GM19035 (cell line): ENCODE measurements around the gene FOXD3.

Experiments used
- ATAC-seq: cut with Tn5 transposase; IDR thresholded peaks from one replicate; pipeline ENCODE4 v1.9.1; 2021; ENCODE audit not compliant: unreplicated experiment

Gene FOXD3

DNA sequence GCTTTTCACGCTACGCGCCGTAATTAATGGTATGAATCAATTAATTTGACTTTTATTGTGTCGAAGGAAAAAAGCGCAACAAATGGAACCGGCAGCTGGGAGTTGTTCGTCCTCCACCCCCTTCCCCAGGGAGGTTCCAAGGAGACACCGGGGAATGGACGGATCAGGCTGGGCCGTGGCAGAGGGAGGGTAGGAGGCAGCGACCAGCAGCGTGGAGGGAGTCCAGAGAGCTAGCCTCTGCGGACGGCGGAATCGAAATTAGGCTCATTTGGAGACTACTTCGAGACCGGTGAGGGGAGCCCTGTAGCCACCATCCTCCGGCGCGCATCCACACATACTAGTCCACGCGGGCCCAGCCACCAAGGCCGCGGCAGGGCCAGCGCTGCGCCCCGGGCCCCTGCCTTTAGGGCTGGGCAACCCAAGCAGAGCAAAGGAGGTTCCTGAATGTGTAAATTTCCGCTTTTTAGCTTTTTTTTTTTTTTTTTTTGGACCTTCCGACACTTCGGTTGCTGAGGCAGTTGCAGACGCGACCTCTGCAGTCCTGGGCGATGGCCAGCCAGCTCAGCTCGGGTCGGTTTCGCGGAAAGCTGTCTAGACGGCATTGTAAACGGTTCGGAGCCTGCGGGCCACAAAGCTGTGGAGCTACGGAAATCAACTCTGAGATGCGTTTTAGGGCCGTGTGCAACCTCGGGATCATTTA lies 2.2 kb upstream of the FOXD3 start:
- ATAC-seq, result no peak

DNA sequence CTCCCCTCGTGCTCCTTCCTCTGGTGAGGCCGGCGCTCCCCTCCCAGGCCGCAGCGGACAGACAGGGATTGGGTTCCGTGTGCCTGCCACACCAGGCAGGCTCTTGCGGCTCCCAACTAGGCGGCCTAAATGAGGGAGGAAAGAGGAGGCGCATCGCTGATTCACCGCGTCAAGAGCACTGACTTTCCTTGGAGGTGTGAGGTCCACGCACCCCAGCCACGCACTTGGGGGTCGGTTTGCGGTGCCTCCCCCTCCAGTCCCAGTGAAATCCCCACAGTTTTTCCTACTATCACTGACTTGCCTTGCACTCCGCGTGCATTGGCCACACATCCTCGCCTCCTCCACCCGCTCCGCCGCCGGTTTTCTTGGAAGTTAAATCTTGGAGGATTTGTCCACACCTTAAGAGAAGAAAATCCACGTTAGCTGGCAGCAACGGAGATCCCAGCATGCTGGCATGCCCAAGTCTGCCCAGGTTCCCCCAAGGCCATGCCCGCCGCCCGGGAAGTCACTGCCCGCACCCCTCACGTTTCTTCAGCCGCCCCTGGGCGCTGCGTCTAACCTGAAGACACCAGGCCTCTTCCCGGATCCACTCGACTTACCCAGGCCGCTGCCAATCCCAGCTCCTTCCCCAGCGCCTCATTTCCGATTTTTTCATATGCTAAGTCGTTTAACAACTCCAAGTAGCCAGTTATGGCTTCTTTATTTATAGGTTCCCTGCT lies 1.1 kb upstream of the FOXD3 start:
- ATAC-seq, result no peak

DNA sequence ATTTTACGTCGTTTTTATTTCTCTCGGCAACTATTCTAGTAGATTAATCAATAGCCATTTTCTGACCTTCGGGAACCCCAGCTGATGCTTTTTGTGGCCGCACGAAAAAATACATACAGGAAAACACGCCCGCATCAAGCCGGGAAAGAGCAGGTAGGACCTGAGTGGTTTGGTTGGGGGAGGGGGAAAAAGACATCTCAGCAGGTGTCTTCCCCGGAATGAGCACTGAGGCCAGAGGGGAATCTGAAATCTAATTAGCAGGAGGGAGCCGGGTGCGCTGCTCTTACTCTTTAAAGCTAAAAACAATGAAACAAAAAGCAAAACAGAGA lies 618 bp upstream of the FOXD3 start:
- ATAC-seq, result no peak

DNA sequence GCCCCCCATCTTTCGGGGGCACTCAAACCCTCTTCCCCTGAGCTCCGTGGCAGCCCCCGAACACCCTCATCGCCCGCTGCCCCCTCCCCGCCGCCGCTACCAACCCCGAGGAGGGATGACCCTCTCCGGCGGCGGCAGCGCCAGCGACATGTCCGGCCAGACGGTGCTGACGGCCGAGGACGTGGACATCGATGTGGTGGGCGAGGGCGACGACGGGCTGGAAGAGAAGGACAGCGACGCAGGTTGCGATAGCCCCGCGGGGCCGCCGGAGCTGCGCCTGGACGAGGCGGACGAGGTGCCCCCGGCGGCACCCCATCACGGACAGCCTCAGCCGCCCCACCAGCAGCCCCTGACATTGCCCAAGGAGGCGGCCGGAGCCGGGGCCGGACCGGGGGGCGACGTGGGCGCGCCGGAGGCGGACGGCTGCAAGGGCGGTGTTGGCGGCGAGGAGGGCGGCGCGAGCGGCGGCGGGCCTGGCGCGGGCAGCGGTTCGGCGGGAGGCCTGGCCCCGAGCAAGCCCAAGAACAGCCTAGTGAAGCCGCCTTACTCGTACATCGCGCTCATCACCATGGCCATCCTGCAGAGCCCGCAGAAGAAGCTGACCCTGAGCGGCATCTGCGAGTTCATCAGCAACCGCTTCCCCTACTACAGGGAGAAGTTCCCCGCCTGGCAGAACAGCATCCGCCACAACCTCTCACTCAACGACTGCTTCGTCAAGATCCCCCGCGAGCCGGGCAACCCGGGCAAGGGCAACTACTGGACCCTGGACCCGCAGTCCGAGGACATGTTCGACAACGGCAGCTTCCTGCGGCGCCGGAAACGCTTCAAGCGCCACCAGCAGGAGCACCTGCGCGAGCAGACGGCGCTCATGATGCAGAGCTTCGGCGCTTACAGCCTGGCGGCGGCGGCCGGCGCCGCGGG lies 837 bp downstream of the FOXD3 start:
- no peak for ATAC-seq

DNA sequence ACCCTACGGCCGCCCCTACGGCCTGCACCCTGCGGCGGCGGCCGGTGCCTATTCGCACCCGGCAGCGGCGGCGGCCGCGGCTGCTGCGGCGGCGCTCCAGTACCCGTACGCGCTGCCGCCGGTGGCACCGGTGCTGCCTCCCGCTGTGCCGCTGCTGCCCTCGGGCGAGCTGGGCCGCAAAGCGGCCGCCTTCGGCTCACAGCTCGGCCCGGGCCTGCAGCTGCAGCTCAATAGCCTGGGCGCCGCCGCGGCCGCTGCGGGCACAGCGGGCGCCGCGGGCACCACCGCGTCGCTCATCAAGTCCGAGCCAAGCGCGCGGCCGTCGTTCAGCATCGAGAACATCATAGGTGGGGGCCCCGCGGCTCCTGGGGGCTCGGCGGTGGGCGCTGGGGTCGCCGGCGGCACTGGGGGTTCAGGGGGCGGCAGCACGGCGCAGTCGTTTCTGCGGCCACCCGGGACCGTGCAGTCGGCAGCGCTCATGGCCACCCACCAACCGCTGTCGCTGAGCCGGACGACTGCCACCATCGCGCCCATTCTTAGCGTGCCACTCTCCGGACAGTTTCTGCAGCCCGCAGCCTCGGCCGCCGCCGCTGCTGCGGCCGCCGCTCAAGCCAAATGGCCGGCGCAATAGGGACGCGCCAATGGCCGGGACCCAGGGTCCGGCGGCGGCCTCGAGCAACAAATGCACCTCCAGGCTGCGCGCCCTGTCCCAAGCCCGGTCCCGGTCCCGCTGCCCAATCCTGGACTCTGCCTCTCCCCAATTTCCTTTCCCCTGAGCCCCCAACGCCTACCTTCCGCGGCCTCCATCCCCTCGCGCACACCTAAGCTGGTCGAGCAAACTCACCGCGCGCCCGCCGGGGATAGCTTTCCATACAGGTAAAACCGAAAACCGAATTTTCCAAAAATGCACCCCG lies 1.8 kb downstream of the FOXD3 start:
- no peak for ATAC-seq

DNA sequence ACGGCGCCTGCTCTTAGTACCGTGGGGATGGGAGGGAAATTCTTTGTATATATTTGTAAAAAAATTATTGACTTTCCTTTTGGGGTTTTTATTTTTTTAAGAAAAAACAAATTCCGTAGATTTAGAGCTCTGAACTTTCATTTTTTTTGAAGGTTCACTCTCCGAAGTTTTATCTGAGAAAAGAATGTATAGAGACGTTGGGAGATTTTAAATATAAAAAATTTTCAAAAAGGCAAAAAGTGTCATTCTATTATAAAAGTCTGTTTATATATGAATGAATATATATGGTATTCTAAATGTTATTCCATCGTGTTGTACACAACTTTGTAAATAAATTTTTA lies 2.4 kb downstream of the FOXD3 start:
- ATAC-seq, result no peak

DNA sequence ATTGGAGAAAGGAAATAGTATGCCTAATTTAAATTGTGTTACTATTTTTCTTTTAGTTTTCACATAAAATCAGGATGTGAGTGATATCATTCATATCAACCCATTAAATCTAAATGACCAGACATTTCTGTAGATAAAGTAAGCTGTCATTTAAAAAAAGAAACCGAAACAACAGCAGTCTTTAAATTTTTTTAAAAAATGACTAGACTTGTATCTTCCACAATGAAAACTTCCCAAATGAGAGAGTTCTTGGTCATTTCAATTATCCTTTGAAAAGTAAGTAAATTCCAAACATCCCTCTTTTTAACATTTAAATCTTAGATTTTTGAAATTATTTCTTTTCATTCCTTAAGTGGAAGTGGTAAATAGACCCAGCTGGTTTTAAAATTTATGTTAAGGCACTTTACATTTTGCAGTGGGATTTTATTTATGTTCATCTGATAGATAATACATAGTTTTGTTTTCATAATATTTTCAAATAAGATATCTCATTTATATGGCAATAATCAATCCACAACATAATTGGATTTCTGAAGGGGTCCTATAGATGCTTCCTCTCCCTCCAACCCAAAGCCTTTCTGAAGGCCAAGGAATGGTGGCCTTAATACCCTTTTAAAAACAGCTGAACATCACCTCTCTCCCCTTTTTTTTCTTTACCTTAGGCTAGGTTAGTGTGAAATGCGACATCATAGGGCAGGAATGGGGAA lies 3.1 kb downstream of the FOXD3 start:
- ATAC-seq, result no peak

DNA sequence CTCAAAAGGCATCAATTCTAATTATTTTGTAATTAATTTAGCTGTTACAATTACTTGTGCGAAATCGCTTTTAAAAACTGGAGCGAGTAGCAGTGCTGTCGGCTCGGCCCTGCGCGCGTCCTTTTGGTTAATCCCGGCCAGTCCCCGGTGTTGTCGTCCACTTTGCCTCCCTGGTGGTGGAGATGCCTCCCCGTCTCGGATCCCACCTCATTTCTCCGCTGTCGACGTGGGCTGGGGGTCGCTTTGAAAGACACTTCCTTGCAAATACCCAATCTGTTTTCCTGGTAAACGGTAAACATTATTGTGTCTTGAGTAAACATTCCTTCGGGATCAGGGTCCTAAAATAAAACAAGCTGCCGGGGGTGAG lies 3.7 kb downstream of the FOXD3 start:
- ATAC-seq, result no peak

DNA sequence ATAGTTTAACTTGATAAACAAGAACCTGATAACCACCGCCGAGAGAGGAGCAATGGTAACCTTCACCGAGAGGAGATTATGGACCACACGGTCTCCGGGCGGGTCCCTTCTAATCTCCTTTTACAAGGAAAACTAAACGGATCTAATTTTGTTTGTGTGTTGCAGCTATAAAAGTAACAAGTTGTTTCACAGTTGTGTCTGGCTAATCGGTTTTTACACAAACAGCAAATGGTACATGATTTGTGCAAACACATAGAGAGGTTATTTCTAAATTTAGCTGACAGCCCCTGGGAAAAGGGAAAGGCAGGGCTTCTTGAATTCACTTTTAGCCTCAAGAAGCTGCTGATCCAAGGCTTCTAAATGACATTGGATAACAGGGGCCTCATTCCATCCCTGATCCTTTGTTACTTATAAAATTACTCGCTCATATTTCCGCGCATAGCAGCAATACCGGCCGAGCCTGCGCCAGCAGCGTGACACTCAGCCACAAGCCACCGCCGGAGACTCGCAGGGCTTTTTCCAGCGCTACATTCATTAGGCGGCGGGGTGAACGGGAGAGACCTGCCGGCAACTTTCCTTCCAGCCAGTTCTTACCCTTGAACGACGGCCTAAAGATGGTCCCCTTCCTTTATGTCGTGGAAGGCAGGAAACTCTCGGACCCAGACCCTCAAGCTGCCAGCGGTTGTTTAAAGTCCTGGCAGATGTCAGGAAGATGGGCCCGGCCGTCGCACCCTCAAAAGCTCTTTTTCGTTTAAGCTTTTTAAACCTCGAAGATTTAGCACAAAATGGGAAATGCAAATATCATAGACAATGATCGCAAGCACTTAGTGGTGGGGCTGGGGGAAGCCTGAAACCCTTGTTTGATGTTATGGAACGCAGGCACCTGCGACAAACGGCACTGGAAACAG lies 4.4 kb downstream of the FOXD3 start:
- no peak for ATAC-seq

DNA sequence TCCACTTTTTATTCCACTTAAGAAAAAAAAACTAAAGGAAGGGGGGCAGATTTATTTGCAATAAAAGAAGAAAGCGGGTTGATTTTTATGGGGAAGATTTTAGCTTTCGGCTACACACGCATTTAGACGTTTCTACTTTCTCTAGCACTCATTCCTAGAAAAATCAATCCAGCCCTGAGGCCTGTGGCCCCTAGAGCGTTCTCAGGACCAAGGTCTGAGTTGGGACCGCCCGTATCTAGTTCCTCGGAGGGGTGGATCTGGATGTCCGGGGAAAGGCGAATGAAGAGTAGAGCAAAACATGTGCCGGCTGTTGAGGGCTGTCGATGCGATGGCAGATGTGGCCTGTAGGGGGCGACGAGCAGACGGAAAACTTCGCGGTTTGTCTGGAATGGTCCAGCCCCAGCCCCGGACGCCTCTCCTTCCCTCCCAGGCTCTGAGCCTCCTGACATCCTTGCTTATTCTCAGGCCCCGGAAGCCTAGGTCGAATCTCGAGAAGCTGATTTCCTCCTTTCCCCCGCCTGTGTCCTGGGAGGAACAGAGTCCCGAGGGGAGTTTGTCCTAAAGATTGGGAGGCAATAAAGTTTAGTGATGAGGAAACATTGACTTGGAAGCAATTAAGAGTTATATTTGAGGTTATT lies 5.2 kb downstream of the FOXD3 start:
- ATAC-seq, result peak; percentile 55

DNA sequence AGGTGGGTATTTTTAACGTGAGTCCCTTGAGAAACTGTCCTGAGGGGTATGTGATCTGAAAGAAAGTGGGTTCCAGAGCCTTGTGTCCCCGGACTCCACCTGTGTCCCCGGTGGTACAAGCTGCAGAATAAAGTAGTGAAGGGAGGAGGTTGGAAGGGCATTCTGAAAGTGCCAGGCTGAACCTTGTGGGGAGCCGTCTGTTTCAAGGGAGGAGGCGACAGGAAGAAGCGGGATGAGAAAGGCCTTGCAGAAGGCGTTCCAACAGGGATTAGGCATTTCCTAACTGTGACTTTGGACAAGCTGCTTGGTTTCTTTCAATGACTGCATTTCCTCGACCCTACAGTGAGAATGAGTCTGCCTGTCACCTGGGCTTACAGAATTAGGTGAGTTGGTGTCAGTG lies 5.8 kb downstream of the FOXD3 start:
- ATAC-seq, result no peak

DNA sequence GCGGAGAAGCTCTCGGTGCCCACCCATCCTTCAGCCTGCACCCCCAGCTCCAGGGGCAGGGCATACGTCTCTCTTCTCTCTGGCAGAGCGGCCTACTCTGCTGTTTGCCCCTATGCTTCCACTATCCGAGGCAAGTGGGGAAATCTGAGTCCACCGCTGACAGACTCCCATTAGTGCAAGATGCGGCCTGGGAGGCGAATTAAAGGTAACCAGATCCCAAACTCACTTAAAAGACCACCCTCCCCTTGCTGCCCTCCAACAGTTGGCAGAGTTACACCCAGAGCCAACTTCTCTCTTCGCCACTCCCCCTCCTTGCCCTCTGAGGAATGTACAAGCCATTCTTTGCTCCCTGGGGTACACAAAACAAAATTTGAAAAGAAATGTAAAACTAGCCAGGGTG lies 6.4 kb downstream of the FOXD3 start:
- ATAC-seq, result no peak

DNA sequence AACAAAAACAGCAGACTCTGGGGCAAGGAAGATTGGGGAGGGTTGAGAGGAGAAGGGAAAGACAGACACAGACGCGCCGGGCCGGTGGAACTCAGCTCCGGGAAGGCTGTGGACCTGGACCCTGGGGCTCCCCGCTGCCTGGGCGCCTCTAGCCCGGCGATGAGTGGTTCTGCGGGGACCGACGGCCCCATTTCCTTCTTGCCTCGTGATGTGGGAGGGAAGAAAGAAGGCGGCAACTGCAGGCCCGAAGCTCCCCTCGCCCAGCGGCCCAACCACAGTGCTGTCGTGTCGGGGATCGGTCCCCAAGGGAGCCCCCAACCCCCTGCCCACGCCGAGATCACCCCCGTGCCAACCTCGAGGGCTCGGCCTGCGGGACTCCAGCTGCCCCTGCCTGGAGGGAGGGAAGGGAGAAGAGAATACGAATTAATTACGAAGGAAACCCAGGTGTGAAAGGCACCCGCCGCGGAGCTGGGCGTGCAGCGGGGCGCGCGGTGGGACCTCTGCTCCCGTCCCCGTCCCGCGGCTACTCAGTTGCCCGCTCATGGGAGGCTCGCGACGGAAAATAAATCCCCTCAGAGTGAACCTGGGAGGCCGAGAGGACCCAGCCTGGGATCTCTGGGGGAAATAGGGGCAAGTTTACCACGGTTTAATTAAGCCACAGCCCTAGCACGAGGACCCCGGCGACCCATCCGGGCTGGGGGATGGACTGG lies 7.4 kb downstream of the FOXD3 start:
- ATAC-seq, result no peak

DNA sequence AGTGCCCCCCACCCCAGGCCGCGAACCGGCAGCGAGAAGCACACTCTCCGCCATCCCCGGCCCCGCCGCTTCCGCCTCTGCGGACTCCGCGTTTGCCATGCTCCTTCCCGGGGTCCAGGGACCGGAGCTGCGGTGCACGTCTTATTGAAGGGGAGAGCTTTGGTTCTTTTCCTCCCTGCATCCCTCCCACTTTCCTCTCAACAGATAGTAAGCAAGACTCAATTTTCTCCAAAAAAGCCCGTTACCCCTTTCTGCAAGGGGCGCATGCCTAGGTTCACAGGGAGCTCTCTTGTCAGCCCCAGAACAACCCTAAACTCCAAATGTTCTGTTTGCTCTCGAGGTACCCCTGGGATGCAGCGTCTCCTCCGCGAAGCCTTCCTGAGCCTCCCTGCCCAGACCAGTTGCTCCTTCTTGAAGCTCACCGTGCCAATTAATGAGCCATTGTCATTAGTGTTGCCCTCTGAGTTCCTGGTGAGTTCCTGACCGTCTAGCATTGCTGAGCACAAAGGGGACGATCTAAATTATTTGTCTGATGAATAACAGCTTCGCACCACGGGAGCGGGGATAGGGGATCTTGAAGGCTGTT lies 8.1 kb downstream of the FOXD3 start:
- no peak for ATAC-seq

DNA sequence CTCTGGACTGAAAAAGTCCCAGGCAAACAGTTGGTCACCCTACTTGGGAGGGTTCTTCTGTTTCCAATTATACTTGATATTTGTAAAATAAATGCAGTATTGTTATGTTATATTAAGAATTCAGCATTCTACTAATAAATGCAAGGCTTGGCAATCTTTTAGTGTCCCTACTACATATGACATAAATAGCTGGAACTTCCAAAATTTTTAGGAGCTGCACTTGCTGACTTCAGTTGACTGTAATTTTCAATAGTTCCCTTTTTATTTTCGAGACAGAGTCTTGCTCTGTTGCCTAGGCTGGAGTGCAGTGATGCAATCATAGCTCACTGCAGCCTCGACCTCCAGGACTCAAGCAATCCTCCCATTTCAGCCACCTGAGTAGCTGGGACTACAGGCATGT lies 20.0 kb downstream of the FOXD3 start:
- ATAC-seq, result no peak

DNA sequence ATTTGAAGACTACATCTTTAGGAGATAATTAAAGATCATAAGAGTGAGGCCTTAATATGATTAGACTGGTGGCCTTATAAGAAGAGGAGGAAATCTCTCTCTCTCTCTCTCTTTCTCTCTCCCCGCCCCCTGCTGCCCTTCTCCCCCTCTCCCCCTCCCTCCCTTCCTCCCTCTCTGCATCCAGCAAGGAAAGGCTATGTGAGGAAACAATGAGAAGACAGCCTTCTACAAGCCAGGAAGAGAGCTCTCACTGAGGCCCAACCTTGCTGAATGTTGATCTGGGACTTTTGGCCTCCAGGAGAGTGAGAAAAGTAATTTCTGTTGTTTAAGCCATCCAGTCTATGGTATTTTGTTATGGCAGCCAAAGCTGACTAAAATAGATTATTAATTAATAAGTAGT lies 21.6 kb downstream of the FOXD3 start:
- no peak for ATAC-seq

DNA sequence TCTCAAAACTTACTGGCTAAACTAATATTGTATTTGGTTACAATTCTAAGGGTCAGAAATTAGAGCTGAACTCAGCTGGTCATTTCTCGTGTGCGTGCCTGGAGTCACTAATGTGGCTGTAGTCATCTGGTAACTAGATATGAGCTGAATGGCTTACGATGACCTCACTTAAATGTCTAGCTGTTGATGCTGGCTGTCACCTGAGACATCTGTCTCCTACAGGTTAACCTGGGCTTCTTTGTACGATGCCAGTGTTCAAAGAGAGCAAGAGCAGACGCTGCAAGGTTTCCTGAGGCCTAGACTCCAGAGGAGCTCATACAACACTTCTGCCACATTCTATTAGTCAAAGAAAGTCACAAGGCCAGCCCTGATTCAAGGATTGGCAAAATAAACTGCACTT lies 28.0 kb downstream of the FOXD3 start:
- ATAC-seq, result no peak

DNA sequence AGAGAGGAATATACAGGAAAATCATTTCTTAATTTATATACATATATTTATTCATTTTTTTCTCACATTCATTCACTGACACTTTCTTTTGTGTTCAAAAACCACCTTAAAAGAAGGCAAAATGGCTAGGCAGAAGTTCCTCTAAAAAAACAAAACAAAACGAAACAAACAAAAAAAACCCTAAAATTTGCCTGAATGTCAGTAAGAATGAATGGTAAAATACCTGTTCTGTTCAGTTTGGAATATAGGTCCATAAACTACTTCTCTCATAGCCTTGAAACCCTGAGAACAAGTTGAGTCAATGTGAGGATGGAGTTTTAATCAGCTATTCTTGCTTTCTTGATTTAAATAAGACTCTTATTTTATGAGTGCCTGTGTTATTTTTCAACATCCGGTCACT lies 30.4 kb downstream of the FOXD3 start:
- no peak for ATAC-seq
